NCI-H2196 (cell line): ENCODE measurements around the gene IYD.
"Not testable (repeated sequence)": the region's sequence is repeated elsewhere in the genome, so short reads cannot be mapped to it uniquely, and the experiment has no call there.

ENCODE experiments used
- DNase-seq: peaks from one replicate; lab custom pipeline; 2025; ENCODE audit not compliant: unreplicated experiment; lab: John Stamatoyannopoulos, UW

IYD gene

GRCh38 chr6:150349546-150349945 is 19.3 kb upstream of the IYD start:
- no peak for DNase-seq

GRCh38 chr6:150352321-150353296 is 16.2 kb upstream of the IYD start:
- DNase-seq = no peak

- no peak for DNase-seq
These were observed 15.4 kb upstream of the IYD start for GRCh38 chr6:150353445-150353844.

GRCh38 chr6:150354754-150355571 is 13.8 kb upstream of the IYD start:
- DNase-seq = no peak

GRCh38 chr6:150355932-150356331 is 12.9 kb upstream of the IYD start:
- no peak for DNase-seq

GRCh38 chr6:150361876-150362275 is 6.9 kb upstream of the IYD start:
- no peak for DNase-seq

GRCh38 chr6:150363733-150364132 is 5.1 kb upstream of the IYD start:
- DNase-seq = no peak

GRCh38 chr6:150366118-150366778 is 2.6 kb upstream of the IYD start:
- no peak for DNase-seq

GRCh38 chr6:150369408-150369807 is 596 bp downstream of the IYD start:
- no peak for DNase-seq

GRCh38 chr6:150370112-150370511 is 1.3 kb downstream of the IYD start:
- no peak for DNase-seq

GRCh38 chr6:150371356-150371755 is 2.5 kb downstream of the IYD start:
- no peak for DNase-seq

GRCh38 chr6:150372051-150372450 is 3.2 kb downstream of the IYD start:
- no peak for DNase-seq

GRCh38 chr6:150373260-150373701 is 4.5 kb downstream of the IYD start:
- no peak for DNase-seq

GRCh38 chr6:150374346-150374745 is 5.5 kb downstream of the IYD start:
- DNase-seq = not testable (repeated sequence)

- DNase-seq = no peak
These were observed 8.5 kb downstream of the IYD start for GRCh38 chr6:150377211-150377781.

GRCh38 chr6:150380256-150380655 is 11.4 kb downstream of the IYD start:
- no peak for DNase-seq

GRCh38 chr6:150382171-150382570 is 13.4 kb downstream of the IYD start:
- no peak for DNase-seq

- DNase-seq = no peak
These were observed 22.6 kb downstream of the IYD start for GRCh38 chr6:150391414-150391813.

- DNase-seq = no peak
These were observed 23.1 kb downstream of the IYD start for GRCh38 chr6:150391890-150392289.

- no peak for DNase-seq
These were observed 23.8 kb downstream of the IYD start for GRCh38 chr6:150392452-150393220.
